ENCODE results near the gene JADE1.

- TF ChIP-seq, protein P1, sequence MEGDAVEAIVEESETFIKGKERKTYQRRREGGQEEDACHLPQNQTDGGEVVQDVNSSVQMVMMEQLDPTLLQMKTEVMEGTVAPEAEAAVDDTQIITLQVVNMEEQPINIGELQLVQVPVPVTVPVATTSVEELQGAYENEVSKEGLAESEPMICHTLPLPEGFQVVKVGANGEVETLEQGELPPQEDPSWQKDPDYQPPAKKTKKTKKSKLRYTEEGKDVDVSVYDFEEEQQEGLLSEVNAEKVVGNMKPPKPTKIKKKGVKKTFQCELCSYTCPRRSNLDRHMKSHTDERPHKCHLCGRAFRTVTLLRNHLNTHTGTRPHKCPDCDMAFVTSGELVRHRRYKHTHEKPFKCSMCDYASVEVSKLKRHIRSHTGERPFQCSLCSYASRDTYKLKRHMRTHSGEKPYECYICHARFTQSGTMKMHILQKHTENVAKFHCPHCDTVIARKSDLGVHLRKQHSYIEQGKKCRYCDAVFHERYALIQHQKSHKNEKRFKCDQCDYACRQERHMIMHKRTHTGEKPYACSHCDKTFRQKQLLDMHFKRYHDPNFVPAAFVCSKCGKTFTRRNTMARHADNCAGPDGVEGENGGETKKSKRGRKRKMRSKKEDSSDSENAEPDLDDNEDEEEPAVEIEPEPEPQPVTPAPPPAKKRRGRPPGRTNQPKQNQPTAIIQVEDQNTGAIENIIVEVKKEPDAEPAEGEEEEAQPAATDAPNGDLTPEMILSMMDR (IDR thresholded peaks at IDR 0.05), result no peak
- TF ChIP-seq POLR2A (IDR thresholded peaks at IDR 0.05), result no peak
Measured at GRCh38 chr4:128916832-128917231, 107.3 kb downstream of the JADE1 start.
